Left ventricle myocardium inferior (tissue), 1 donor: ENCODE data around the gene CLASP2. TPM values are rescaled to one million over a fixed set of nuclear protein-coding genes. Genes with fewer than 3 reads are reported as not detected.

ENCODE experiments used
- DNase-seq: peaks from one replicate; pipeline ENCODE4 v3.0.0-alpha.2; 2020
- H3K27ac ChIP-seq: fragments of 200-600 bp; replicated peaks from 2 replicates; pipeline ENCODE4 v1.8.0; 2021
- H3K27me3 ChIP-seq: fragments of 200-600 bp; 2 replicates; pipeline ENCODE4 v1.8.0; 2021; ENCODE audit warnings: low read depth
- H3K36me3 ChIP-seq: fragments of 200-600 bp; 2 replicates; pipeline ENCODE4 v1.8.0; 2021
- H3K4me1 ChIP-seq: fragments of 200-600 bp; 2 replicates; pipeline ENCODE4 v1.8.0; 2021
- H3K4me3 ChIP-seq: fragments of 200-600 bp; 2 replicates; pipeline ENCODE4 v1.8.0; 2021; ENCODE audit warnings: mild to moderate bottlenecking, moderate library complexity
- H3K9me3 ChIP-seq: fragments of 200-600 bp; replicated peaks from 2 replicates; pipeline ENCODE4 v1.8.0; 2021
- intact Hi-C: fragments of 100-400 bp; cut with micrococcal nuclease; formaldehyde crosslinking; loops from one replicate; pipeline ENCODE4 v1.11.0; 2022
- total RNA-seq: library from RNA; stranded (reverse); fragmentation: NEBNext Ultra II Directional; extraction: Animal tissue kit (Norgen Biotek cat#: 25700); gene quantifications from one replicate; pipeline ENCODE4 v1.2.1, GENCODE V29; 2021
- TF ChIP-seq, protein P1 (sequence below): fragments of 200-600 bp; IDR thresholded peaks from 2 replicates; pipeline ENCODE4 v1.8.0; 2021; ENCODE audit warnings: antibody characterized with exemption, mild to moderate bottlenecking, borderline replicate concordance
- donor health status: DM: no; HTN: yes; CAD: no; lungs with severe emphysema.

CLASP2 gene
- total RNA-seq, 1 donor from 2014 or later, result 75.0 TPM

DNA sequence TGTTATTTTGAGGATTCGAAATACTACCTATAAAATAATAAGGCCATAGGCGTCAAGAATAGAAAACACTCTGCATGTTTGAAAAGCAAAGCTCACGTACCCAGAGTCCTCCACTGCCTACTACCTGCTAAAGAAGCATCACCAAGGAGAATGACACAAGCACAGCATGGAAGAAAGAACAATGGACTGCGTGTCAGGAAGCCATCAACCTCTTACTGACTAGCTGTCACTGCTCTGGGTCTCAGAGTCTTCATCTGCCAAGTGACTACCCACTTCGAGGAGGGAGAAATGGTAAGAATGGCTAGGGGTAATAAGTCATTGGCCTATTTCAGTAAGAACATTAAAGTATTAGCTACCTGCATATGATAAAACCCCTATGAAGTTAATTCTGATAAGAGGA lies 49.4 kb downstream of the CLASP2 start:
- H3K4me3 ChIP-seq, result no peak overlapping the region
- TF ChIP-seq, protein P1, sequence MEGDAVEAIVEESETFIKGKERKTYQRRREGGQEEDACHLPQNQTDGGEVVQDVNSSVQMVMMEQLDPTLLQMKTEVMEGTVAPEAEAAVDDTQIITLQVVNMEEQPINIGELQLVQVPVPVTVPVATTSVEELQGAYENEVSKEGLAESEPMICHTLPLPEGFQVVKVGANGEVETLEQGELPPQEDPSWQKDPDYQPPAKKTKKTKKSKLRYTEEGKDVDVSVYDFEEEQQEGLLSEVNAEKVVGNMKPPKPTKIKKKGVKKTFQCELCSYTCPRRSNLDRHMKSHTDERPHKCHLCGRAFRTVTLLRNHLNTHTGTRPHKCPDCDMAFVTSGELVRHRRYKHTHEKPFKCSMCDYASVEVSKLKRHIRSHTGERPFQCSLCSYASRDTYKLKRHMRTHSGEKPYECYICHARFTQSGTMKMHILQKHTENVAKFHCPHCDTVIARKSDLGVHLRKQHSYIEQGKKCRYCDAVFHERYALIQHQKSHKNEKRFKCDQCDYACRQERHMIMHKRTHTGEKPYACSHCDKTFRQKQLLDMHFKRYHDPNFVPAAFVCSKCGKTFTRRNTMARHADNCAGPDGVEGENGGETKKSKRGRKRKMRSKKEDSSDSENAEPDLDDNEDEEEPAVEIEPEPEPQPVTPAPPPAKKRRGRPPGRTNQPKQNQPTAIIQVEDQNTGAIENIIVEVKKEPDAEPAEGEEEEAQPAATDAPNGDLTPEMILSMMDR, result no peak
- intact Hi-C loops, result no loop called here

DNA sequence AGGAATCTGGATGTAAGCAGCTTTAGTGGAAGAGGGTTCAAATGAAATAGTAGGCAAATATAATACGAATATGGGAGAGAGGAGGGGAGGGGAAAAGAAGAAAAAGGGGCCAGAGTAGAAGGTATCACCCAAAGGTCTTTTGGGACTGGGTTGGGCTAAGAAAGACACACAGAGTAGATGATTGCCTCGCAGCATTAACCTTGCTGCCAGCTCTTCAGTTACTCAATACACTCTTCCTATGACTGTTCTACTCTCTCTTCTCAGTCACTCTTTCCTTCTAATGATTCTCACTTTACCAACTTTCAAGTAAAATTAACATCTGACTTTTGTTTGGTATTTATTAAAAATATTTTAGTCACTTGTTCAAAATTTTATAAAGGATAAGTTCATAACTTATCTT lies 52.8 kb downstream of the CLASP2 start:
- Histone ChIP-seq H3K27ac (no peak overlapping the region), H3K4me3 (no peak overlapping the region), H3K27me3 (no peaks in the 10 kb centered on the region), H3K36me3 (no peaks in the 10 kb centered on the region), H3K9me3 (no peaks in the 10 kb centered on the region), H3K4me1 (peaks cover 4% of the 10 kb centered on the region)
- TF ChIP-seq, protein P1, result no peak
- intact Hi-C loops, result no loop called here
- no peak for DNase-seq

More for the DNA sequence above, 49.4 kb downstream of the CLASP2 start:
- Histone ChIP-seq H3K36me3 (peaks cover 7% of the 10 kb centered on the region), H3K9me3 (no peaks in the 10 kb centered on the region), H3K27me3 (no peaks in the 10 kb centered on the region), H3K27ac (no peak overlapping the region), H3K4me1 (no peaks in the 10 kb centered on the region)
- no peak for DNase-seq

DNA sequence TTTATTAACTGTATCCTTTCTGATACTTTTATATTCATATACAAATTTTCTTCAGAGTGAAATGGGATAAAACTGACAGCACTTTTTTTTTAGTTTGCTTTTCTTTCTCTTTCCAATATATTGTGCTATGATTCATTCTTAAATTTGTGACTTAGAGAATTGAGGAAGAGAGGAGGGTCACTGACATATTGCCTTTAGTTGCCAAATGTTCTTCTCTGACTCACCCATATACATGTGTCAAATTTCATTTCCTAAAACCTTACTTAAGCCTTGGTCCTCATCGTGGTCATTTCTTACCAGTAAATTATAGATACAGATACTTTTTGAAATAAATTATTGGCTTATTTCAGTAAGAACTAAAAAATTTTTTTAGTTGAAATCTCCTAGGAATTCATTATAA lies 53.9 kb downstream of the CLASP2 start:
- Histone ChIP-seq H3K27me3 (no peaks in the 10 kb centered on the region), H3K4me1 (peaks cover 15% of the 10 kb centered on the region), H3K4me3 (no peak overlapping the region), H3K27ac (no peak overlapping the region), H3K9me3 (no peaks in the 10 kb centered on the region), H3K36me3 (no peaks in the 10 kb centered on the region)
- intact Hi-C loops, result no loop called here
- DNase-seq, result no peak
- TF ChIP-seq, protein P1, result no peak

DNA sequence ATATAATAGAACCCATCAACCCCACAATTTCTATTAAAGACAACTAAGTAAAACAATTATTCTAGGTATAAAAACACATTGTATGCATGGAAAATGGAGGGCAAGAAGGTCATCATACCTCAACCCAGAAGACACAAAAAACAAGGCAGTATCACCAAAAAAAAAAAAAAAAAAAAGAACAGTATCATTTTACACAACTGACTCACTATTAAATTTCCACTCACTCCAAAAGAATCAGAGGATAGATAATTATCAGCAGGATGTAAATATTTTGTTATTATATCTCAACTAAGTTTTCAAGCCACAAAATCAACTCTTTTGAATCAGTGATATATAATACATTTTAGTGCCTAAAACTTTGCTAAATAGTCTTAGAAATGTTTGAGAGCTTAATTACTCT lies 55.0 kb downstream of the CLASP2 start:
- intact Hi-C loops, result no loop called here
- H3K4me3 ChIP-seq, result no peak overlapping the region

DNA sequence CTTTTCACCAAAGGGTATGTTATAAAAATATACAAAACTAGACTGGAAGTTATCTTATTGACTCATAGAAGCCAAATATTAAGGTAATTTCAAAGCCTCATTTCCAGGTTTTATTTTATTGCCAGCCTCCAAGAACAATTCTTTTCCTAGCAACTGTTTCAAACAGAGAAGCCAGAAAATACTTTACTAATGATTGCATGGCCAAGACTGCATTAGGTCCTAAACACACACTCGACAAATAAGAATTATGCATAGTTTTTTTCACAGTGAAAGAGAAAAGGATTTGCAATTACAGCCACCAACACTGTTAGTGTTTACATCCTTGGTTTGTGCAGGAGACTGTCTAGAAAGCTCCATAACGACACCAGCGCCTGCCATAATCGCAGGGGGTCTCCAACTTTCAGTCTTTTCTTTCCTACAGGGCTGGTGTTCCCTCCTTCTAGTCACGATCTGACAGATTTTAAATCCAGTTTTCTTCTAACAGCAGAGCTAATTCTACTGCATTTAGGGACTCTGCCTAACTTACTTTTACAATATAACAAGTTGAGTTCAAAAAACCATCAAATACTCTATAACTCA lies 58.1 kb downstream of the CLASP2 start:
- H3K27me3 ChIP-seq, result no peaks in the 10 kb centered on the region
- TF ChIP-seq, protein P1, result no peak
- H3K4me3 ChIP-seq, result peak overlapping the region; percentile 68
- intact Hi-C loops, result loop anchor here (10.0 kb wide), 1 partner anchor 55 kb away; the partner anchor contains the start of gene CLASP2
- no peak for DNase-seq
- H3K27ac ChIP-seq, result peak overlapping the region; percentile 87
- no peaks in the 10 kb centered on the region for H3K36me3 ChIP-seq
- H3K9me3 ChIP-seq, result no peaks in the 10 kb centered on the region
- H3K4me1 ChIP-seq, result peaks cover 54% of the 10 kb centered on the region

More for the DNA sequence above, 55.0 kb downstream of the CLASP2 start:
- H3K27ac ChIP-seq, result no peak overlapping the region
- H3K27me3 ChIP-seq, result no peaks in the 10 kb centered on the region
- DNase-seq, result no peak
- TF ChIP-seq, protein P1, result no peak
- no peaks in the 10 kb centered on the region for H3K36me3 ChIP-seq
- peaks cover 24% of the 10 kb centered on the region for H3K4me1 ChIP-seq
- H3K9me3 ChIP-seq, result no peaks in the 10 kb centered on the region
